ENCODE data around the gene KPNA2.

The KPNA2 gene

DNA sequence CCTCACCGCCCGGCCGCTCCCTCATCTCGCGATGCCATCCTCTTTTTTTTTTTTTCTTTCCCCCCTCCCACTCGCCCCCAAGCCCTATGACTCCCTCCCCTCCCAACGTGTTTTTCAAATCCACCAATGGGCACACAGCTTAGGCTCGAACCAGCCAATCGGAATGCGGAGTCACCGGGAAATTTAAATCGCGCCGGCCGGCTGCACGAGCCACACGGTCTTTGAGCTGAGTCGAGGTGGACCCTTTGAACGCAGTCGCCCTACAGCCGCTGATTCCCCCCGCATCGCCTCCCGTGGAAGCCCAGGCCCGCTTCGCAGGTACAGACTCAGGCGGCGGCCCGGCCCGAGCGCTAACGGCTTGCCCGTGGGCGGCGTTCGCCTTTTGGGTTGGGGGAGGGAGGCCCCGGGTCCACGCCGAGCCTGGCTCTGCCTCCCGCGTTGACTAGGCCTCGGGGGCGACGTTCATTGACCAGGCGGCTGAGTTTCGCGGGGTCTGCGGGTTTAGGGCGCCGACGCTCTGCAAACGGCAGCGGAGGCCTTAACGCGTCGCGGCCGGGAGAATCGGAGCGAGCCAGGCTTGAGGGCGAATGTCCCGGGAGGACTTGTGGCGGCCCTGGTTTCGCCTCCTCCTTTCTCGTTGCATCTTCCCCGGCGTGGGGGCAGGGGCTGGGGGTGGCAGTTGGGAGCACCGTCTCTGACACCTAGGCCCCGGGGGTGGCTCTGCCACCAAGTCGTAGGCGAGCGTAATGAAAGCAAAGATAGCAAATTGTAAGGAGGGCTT, at the start of gene KPNA2:
Gene KPNA2, plus strand, starts transcription at position 213 of the 781 bp plus-strand sequence. CDS start 1,398 bp downstream, outside the sequence.
- DNase-seq (ENCODE audit: low spot score): peak; percentile 92
- Histone ChIP-seq H3K27me3 (ENCODE audit: insufficient read depth, poor library complexity, severe bottlenecking) (no peaks in the 10 kb centered on the region), H3K36me3 (ENCODE audit: low read depth) (peaks cover 46% of the 10 kb centered on the region), H3K4me3 (ENCODE audit: severe bottlenecking) (peak within 1 kb of the TSS; percentile 92), H3K9me3 (ENCODE audit: severe bottlenecking) (no peaks in the 10 kb centered on the region), H3K27ac (ENCODE audit: poor library complexity, severe bottlenecking) (peak within 1 kb of the TSS; percentile 57), H3K4me1 (ENCODE audit: insufficient read depth, poor library complexity, severe bottlenecking) (peaks cover 12% of the 10 kb centered on the region)
- ATAC-seq (ENCODE audit: low read depth): peak; percentile 91
- TF ChIP-seq, protein P1, sequence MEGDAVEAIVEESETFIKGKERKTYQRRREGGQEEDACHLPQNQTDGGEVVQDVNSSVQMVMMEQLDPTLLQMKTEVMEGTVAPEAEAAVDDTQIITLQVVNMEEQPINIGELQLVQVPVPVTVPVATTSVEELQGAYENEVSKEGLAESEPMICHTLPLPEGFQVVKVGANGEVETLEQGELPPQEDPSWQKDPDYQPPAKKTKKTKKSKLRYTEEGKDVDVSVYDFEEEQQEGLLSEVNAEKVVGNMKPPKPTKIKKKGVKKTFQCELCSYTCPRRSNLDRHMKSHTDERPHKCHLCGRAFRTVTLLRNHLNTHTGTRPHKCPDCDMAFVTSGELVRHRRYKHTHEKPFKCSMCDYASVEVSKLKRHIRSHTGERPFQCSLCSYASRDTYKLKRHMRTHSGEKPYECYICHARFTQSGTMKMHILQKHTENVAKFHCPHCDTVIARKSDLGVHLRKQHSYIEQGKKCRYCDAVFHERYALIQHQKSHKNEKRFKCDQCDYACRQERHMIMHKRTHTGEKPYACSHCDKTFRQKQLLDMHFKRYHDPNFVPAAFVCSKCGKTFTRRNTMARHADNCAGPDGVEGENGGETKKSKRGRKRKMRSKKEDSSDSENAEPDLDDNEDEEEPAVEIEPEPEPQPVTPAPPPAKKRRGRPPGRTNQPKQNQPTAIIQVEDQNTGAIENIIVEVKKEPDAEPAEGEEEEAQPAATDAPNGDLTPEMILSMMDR (IDR thresholded peaks at IDR 0.05; ENCODE audit: poor library complexity, severe bottlenecking): no peak

- no peak overlapping the region for H3K4me3 ChIP-seq (ENCODE audit: severe bottlenecking)
- no peaks in the 10 kb centered on the region for H3K9me3 ChIP-seq (ENCODE audit: severe bottlenecking)
- no peaks in the 10 kb centered on the region for H3K27me3 ChIP-seq (ENCODE audit: insufficient read depth, poor library complexity, severe bottlenecking)
- H3K27ac ChIP-seq (ENCODE audit: poor library complexity, severe bottlenecking): no peak overlapping the region
- TF ChIP-seq, protein P1 (IDR thresholded peaks at IDR 0.05; ENCODE audit: poor library complexity, severe bottlenecking): no peak
- H3K4me1 ChIP-seq (ENCODE audit: insufficient read depth, poor library complexity, severe bottlenecking): peaks cover 10% of the 10 kb centered on the region
- ATAC-seq (ENCODE audit: low read depth) (no peak), DNase-seq (ENCODE audit: low spot score) (no peak)
- H3K36me3 ChIP-seq (ENCODE audit: low read depth): peaks cover 7% of the 10 kb centered on the region
These were observed 44.6 kb upstream of the KPNA2 start for GRCh38 chr17:67990909-67991308.

- ATAC-seq (ENCODE audit: low read depth) (no peak), DNase-seq (ENCODE audit: low spot score) (no peak)
- peak overlapping the region; percentile 78 for H3K27ac ChIP-seq (ENCODE audit: poor library complexity, severe bottlenecking)
- H3K36me3 ChIP-seq (ENCODE audit: low read depth): peaks cover 7% of the 10 kb centered on the region
- H3K4me1 ChIP-seq (ENCODE audit: insufficient read depth, poor library complexity, severe bottlenecking): peaks cover 10% of the 10 kb centered on the region
- TF ChIP-seq, protein P1 (IDR thresholded peaks at IDR 0.05; ENCODE audit: poor library complexity, severe bottlenecking): no peak
- no peaks in the 10 kb centered on the region for H3K9me3 ChIP-seq (ENCODE audit: severe bottlenecking)
- H3K4me3 ChIP-seq (ENCODE audit: severe bottlenecking): peak overlapping the region; percentile 48
- no peaks in the 10 kb centered on the region for H3K27me3 ChIP-seq (ENCODE audit: insufficient read depth, poor library complexity, severe bottlenecking)
These were observed 42.9 kb upstream of the KPNA2 start for GRCh38 chr17:67992548-67993152.

- H3K27me3 ChIP-seq (ENCODE audit: insufficient read depth, poor library complexity, severe bottlenecking): no peaks in the 10 kb centered on the region
These were observed 42.2 kb upstream of the KPNA2 start for GRCh38 chr17:67993153-67993997.

More at GRCh38 chr17:67993153-67993997, 42.2 kb upstream of the KPNA2 start:
- H3K4me3 ChIP-seq (ENCODE audit: severe bottlenecking): peak overlapping the region; percentile 48
- ATAC-seq (ENCODE audit: low read depth) (peak; percentile 55), DNase-seq (ENCODE audit: low spot score) (peak; percentile 82)
- H3K9me3 ChIP-seq (ENCODE audit: severe bottlenecking): no peaks in the 10 kb centered on the region
- peaks cover 10% of the 10 kb centered on the region for H3K4me1 ChIP-seq (ENCODE audit: insufficient read depth, poor library complexity, severe bottlenecking)
- TF ChIP-seq, protein P1 (IDR thresholded peaks at IDR 0.05; ENCODE audit: poor library complexity, severe bottlenecking): no peak
- H3K27ac ChIP-seq (ENCODE audit: poor library complexity, severe bottlenecking): peak overlapping the region; percentile 78
- H3K36me3 ChIP-seq (ENCODE audit: low read depth): peaks cover 7% of the 10 kb centered on the region
